Loucy (cell line): ENCODE measurements around the gene SNAPC4.

Source experiments
- CTCF ChIP-seq: fragments of 200-600 bp; sonication (generic); conservative IDR thresholded peaks from 2 replicates; pipeline ENCODE4 v1.5.1; 2014; ENCODE audit warnings: mild to moderate bottlenecking, antibody characterized with exemption, low read length
- EZH2phosphoT487 ChIP-seq: fragments of 200-600 bp; IDR thresholded peaks from 2 replicates; pipeline ENCODE4 v1.6.1; 2018; ENCODE audit warnings: antibody characterized with exemption, mild to moderate bottlenecking, moderate library complexity, borderline replicate concordance

GRCh38 chr9:136362450-136362784 lies 37.6 kb downstream of the SNAPC4 start:
- TF ChIP-seq CTCF (no peak), EZH2phosphoT487 (no peak)
